Adrenal gland (tissue), 5 donors: Measurements from ENCODE around the gene MOV10.

Source experiments
- CTCF ChIP-seq, 6 experiments: fragments of 450-650 bp in 4 of 6; fragments of 200-600 bp in 2 of 6; sonication (generic) in 1 of 6; IDR thresholded peaks; 1 replicate in 5 of 6; 2 replicates in 1 of 6; pipeline versions ENCODE4 v1.5.1 to v1.8.0; 2016 to 2021; ENCODE audit warnings: antibody characterized with exemption in 6 of 6, mild to moderate bottlenecking in 2 of 6, moderate library complexity in 1 of 6
- POLR2A ChIP-seq, 2 donors: fragments of 450-650 bp; IDR thresholded peaks; one replicate each; pipeline ENCODE4 v1.6.1; 2017; ENCODE audit warnings: antibody characterized with exemption in 2 of 2, mild to moderate bottlenecking in 2 of 2, moderate library complexity in 1 of 2
- donor health status: DM: no; HTN: no; CAD: no.

GRCh38 chr1:112629256-112629655, 45.2 kb upstream of the MOV10 start:
- TF ChIP-seq CTCF (IDR thresholded peaks at IDR 0.05) (no peak), POLR2A (IDR thresholded peaks at IDR 0.05) (no peak)
